ENCODE measurements around the gene MRPL42.

GRCh38 chr12:93434256-93434865 is 33.0 kb upstream of the MRPL42 start:
- TF ChIP-seq, protein P1, sequence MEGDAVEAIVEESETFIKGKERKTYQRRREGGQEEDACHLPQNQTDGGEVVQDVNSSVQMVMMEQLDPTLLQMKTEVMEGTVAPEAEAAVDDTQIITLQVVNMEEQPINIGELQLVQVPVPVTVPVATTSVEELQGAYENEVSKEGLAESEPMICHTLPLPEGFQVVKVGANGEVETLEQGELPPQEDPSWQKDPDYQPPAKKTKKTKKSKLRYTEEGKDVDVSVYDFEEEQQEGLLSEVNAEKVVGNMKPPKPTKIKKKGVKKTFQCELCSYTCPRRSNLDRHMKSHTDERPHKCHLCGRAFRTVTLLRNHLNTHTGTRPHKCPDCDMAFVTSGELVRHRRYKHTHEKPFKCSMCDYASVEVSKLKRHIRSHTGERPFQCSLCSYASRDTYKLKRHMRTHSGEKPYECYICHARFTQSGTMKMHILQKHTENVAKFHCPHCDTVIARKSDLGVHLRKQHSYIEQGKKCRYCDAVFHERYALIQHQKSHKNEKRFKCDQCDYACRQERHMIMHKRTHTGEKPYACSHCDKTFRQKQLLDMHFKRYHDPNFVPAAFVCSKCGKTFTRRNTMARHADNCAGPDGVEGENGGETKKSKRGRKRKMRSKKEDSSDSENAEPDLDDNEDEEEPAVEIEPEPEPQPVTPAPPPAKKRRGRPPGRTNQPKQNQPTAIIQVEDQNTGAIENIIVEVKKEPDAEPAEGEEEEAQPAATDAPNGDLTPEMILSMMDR (conservative IDR thresholded peaks at IDR 0.05), result no peak
- no peak for TF ChIP-seq ZFX (IDR thresholded peaks at IDR 0.05)
